K562 (cell line): ENCODE measurements around the gene DCST1.

Source experiments
- ETV1 ChIP-seq: fragments of 450-650 bp; conservative IDR thresholded peaks from 2 replicates; pipeline ENCODE4 v1.6.1; 2016; ENCODE audit warnings: missing genetic modification characterization, control low read depth, low read depth, missing compliant biosample characterization
- GATAD2A ChIP-seq: fragments of 450-650 bp; IDR thresholded peaks from 2 replicates; pipeline ENCODE4 v1.6.1; 2017
- GTF2E2 ChIP-seq: fragments of 200-800 bp; sonication (Bioruptor generic); IDR thresholded peaks from 2 replicates; pipeline ENCODE4 v1.6.1; 2016; ENCODE audit warnings: missing genetic modification characterization, missing compliant biosample characterization
- JUND ChIP-seq, 2 experiments: IDR thresholded peaks; 2 replicates in 1 of 2; 3 replicates in 1 of 2; pipeline ENCODE4 v1.6.1; 2011; ENCODE audit warnings: borderline replicate concordance in 2 of 2, low read depth in 2 of 2, low read length in 2 of 2, improper control_type of control experiment in 1 of 2, missing biosample characterization in 1 of 2, missing genetic modification characterization in 1 of 2, missing genetic modification reagents in 1 of 2
- RAD21 ChIP-seq, 2 experiments: fragments of 250-450 bp in 1 of 2; fragments of 450-650 bp in 1 of 2; sonication (Bioruptor Pico) in 1 of 2; formaldehyde crosslinking in 1 of 2; IDR thresholded peaks in 1 of 2; conservative IDR thresholded peaks in 1 of 2; 2 replicates each; pipeline versions ENCODE4 v1.4.0 to v1.8.0; 2020 to 2022; ENCODE audit warnings: mild to moderate bottlenecking in 2 of 2, moderate library complexity in 1 of 2
- SIX5 ChIP-seq, 2 experiments: IDR thresholded peaks; 2 replicates each; pipeline ENCODE4 v1.6.1; 2011; ENCODE audit warnings: low read length in 2 of 2, borderline replicate concordance in 1 of 2, low read depth in 1 of 2, mild to moderate bottlenecking in 1 of 2, moderate library complexity in 1 of 2; ENCODE audit not compliant: insufficient read depth in 1 of 2
- SMARCA4 ChIP-seq: fragments of 450-650 bp; IDR thresholded peaks from 2 replicates; pipeline ENCODE4 v1.6.1; 2016
- ZZZ3 ChIP-seq: fragments of 450-650 bp; IDR thresholded peaks from 2 replicates; pipeline ENCODE4 v1.6.1; 2016; ENCODE audit warnings: antibody characterized with exemption, mild to moderate bottlenecking, moderate library complexity
- TF ChIP-seq, protein P1 (sequence below), 3 experiments: IDR thresholded peaks in 2 of 3; conservative IDR thresholded peaks in 1 of 3; 2 replicates each; pipeline ENCODE4 v1.5.1; 2011 to 2012; ENCODE audit warnings: low read length in 3 of 3, mild to moderate bottlenecking in 3 of 3, control low read depth in 2 of 3, improper control_type of control experiment in 1 of 3, inconsistent platforms in 1 of 3, low read depth in 1 of 3, mixed read lengths in 1 of 3, moderate library complexity in 1 of 3; ENCODE audit not compliant: insufficient read depth in 2 of 3
- TF ChIP-seq, protein P2 (sequence below), 2 experiments: fragments of 450-650 bp; conservative IDR thresholded peaks; 2 replicates each; pipeline ENCODE4 v1.6.1; 2017; ENCODE audit warnings: mild to moderate bottlenecking in 2 of 2, moderate library complexity in 2 of 2

DNA sequence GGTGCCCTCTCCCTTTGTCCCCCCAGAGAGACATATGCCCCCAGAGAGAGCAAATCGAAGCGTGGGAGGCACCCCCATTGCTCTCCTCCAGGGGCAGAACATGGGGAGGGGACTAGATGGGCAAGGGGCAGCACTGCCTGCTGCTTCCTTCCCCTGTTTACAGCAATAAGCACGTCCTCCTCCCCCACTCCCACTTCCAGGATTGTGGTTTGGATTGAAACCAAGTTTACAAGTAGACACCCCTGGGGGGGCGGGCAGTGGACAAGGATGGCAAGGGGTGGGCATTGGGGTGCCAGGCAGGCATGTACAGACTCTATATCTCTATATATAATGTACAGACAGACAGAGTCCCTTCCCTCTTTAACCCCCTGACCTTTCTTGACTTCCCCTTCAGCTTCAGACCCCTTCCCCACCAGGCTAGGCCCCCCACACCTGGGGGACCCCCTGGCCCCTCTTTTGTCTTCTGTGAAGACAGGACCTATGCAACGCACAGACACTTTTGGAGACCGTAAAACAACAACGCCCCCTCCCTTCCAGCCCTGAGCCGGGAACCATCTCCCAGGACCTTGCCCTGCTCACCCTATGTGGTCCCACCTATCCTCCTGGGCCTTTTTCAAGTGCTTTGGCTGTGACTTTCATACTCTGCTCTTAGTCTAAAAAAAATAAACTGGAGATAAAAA, 53.4 kb downstream of the DCST1 start:
- TF ChIP-seq GATAD2A (no peak), JUND (IDR thresholded peaks at IDR 0.05; ENCODE audit: borderline replicate concordance, low read depth, low read length) (no peak), JUND (tag; IDR thresholded peaks at IDR 0.05; ENCODE audit: borderline replicate concordance, low read depth, low read length) (no peak), ZZZ3 (no peak), SIX5 (IDR thresholded peaks at IDR 0.05; ENCODE audit: borderline replicate concordance in 1 of 2, insufficient read depth in 1 of 2, low read depth in 1 of 2, low read length in 2 of 2) (no peak), GTF2E2 (tag) (no peak), ETV1 (tag) (no peak), RAD21 (CRISPR knock-in tag; conservative IDR thresholded peaks at IDR 0.05 in 1 of 2, IDR thresholded peaks at IDR 0.05 in 1 of 2) (peak in 1 of 2 experiments; percentile 18; a peak in 1 of 4 replicates), SMARCA4 (no peak)
- TF ChIP-seq, protein P1, sequence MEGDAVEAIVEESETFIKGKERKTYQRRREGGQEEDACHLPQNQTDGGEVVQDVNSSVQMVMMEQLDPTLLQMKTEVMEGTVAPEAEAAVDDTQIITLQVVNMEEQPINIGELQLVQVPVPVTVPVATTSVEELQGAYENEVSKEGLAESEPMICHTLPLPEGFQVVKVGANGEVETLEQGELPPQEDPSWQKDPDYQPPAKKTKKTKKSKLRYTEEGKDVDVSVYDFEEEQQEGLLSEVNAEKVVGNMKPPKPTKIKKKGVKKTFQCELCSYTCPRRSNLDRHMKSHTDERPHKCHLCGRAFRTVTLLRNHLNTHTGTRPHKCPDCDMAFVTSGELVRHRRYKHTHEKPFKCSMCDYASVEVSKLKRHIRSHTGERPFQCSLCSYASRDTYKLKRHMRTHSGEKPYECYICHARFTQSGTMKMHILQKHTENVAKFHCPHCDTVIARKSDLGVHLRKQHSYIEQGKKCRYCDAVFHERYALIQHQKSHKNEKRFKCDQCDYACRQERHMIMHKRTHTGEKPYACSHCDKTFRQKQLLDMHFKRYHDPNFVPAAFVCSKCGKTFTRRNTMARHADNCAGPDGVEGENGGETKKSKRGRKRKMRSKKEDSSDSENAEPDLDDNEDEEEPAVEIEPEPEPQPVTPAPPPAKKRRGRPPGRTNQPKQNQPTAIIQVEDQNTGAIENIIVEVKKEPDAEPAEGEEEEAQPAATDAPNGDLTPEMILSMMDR (IDR thresholded peaks at IDR 0.05 in 2 of 3, conservative IDR thresholded peaks at IDR 0.05 in 1 of 3; ENCODE audit: insufficient read depth in 2 of 3, low read depth in 1 of 3, low read length in 3 of 3), result peak; percentile 42 to 50 (median 47); a peak in 5 of 6 replicates
- TF ChIP-seq, protein P2, sequence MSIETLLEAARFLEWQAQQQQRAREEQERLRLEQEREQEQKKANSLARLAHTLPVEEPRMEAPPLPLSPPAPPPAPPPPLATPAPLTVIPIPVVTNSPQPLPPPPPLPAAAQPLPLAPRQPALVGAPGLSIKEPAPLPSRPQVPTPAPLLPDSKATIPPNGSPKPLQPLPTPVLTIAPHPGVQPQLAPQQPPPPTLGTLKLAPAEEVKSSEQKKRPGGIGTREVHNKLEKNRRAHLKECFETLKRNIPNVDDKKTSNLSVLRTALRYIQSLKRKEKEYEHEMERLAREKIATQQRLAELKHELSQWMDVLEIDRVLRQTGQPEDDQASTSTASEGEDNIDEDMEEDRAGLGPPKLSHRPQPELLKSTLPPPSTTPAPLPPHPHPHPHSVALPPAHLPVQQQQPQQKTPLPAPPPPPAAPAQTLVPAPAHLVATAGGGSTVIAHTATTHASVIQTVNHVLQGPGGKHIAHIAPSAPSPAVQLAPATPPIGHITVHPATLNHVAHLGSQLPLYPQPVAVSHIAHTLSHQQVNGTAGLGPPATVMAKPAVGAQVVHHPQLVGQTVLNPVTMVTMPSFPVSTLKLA (conservative IDR thresholded peaks at IDR 0.05), result no peak
